Calu3 (cell line): ENCODE measurements around the gene ZNF467. TPM values are rescaled to one million over a fixed set of nuclear protein-coding genes. Genes with fewer than 3 reads are reported as not detected.

Experiments
- BruUV-seq: library from RNA; stranded (reverse); fragments of 400-500 nt; replicated peaks from 2 replicates; lab custom pipeline; 2021; lab: Mats Ljungman, UMichigan
- CTCF ChIA-PET: fragments of 300-600 bp; sonication (Branson Sonifier 250); formaldehyde crosslinking; loops from one replicate; lab custom pipeline; 2022; ENCODE audit warnings: antibody characterized with exemption; lab: Charles Lee
- DNase-seq: peaks from one replicate; pipeline ENCODE4 v3.0.0; 2022
- H3K27ac Mint-ChIP-seq: one replicate; pipeline ENCODE4 v1.8.0; 2022; ENCODE audit warnings: mixed read lengths; ENCODE audit not compliant: unreplicated experiment
- H3K27me3 Mint-ChIP-seq: one replicate; pipeline ENCODE4 v1.8.0; 2022; ENCODE audit warnings: mixed read lengths; ENCODE audit not compliant: unreplicated experiment
- H3K36me3 Mint-ChIP-seq: one replicate; pipeline ENCODE4 v1.8.0; 2022; ENCODE audit warnings: mild to moderate bottlenecking, moderate library complexity, mixed read lengths; ENCODE audit not compliant: insufficient read depth, unreplicated experiment
- H3K4me1 Mint-ChIP-seq: one replicate; pipeline ENCODE4 v1.8.0; 2022; ENCODE audit warnings: mild to moderate bottlenecking, low read depth, mixed read lengths; ENCODE audit not compliant: unreplicated experiment
- H3K4me3 Mint-ChIP-seq: one replicate; pipeline ENCODE4 v1.8.0; 2022; ENCODE audit warnings: mild to moderate bottlenecking, low read depth, moderate library complexity, mixed read lengths; ENCODE audit not compliant: unreplicated experiment
- H3K9me3 Mint-ChIP-seq: one replicate; pipeline ENCODE4 v1.8.0; 2022; ENCODE audit warnings: low read depth, mixed read lengths; ENCODE audit not compliant: unreplicated experiment
- intact Hi-C: fragments of 100-400 bp; cut with micrococcal nuclease; formaldehyde crosslinking; loops from one replicate; pipeline ENCODE4 v1.10.0; 2022; ENCODE audit not compliant: unreplicated experiment
- total RNA-seq: library from RNA; stranded (reverse); gene quantifications from 2 replicates; pipeline ENCODE4 v1.2.3, GENCODE V29; 2022
- TF ChIP-seq, protein P1 (sequence below): fragments of 200-600 bp; IDR thresholded peaks from one replicate; pipeline ENCODE4 v1.8.0; 2022; ENCODE audit warnings: antibody characterized with exemption; ENCODE audit not compliant: unreplicated experiment

Gene ZNF467
- total RNA-seq, 1 experiment from 2014 or later = 0.54 TPM

DNA sequence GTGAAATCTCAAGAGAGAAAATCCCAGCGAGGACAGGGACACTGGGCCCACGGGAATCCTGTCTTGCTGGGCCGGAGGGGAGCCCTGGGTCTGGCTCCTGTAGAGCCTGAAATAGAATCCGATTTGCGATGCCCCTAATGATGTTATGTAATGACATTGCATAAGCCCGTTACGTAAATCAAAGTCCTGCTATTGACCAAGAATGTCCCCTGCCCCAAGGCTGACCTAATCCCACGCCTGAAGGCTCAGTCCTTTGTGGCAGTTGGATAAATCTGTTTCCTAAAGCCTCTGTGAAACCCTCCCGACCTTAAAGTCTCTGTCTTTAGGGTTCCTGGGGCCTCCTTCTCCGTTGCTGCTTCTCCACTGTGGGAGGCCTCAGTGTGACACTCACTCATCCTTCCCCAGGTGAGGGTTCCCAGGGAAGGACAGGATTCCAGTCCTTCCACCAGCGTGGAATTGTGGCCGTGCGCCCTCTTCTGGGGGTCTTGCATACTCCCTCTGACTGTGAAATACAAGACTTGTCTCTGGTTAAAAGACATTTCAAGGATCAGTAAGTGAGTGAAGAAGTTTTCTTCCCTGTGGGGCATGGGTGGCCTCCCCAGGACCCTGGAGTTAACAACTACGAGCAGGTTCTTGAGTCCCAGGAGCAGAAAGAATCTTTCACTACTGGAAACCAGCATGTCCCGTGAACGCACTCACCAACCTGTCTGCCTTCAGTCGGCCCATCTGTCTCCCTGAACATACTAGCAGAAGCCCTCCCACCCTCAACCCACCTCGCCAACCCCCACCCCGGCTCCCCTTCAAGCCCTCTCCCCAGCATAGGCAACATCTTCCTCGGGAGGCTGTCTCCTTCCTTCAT is 19.8 kb downstream of the ZNF467 start:
- intact Hi-C loops = no loop called here
- CTCF ChIA-PET = interaction anchor here (0.7 to 1.7 kb wide), 2 partner anchors 91 to 443 kb away, joined by 4 read pairs; no protein-coding TSS in a partner anchor
- TF ChIP-seq, protein P1, sequence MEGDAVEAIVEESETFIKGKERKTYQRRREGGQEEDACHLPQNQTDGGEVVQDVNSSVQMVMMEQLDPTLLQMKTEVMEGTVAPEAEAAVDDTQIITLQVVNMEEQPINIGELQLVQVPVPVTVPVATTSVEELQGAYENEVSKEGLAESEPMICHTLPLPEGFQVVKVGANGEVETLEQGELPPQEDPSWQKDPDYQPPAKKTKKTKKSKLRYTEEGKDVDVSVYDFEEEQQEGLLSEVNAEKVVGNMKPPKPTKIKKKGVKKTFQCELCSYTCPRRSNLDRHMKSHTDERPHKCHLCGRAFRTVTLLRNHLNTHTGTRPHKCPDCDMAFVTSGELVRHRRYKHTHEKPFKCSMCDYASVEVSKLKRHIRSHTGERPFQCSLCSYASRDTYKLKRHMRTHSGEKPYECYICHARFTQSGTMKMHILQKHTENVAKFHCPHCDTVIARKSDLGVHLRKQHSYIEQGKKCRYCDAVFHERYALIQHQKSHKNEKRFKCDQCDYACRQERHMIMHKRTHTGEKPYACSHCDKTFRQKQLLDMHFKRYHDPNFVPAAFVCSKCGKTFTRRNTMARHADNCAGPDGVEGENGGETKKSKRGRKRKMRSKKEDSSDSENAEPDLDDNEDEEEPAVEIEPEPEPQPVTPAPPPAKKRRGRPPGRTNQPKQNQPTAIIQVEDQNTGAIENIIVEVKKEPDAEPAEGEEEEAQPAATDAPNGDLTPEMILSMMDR = peak; percentile 58
- H3K9me3 Mint-ChIP-seq = no peaks in the 10 kb centered on the region
- no peaks in the 10 kb centered on the region for H3K36me3 Mint-ChIP-seq
- H3K27ac Mint-ChIP-seq = no peak overlapping the region
- BruUV-seq = no TSS peak
- H3K4me1 Mint-ChIP-seq = no peaks in the 10 kb centered on the region
- peak; percentile 67 for DNase-seq
- peaks cover 71% of the 10 kb centered on the region for H3K27me3 Mint-ChIP-seq
- H3K4me3 Mint-ChIP-seq = no peak overlapping the region

DNA sequence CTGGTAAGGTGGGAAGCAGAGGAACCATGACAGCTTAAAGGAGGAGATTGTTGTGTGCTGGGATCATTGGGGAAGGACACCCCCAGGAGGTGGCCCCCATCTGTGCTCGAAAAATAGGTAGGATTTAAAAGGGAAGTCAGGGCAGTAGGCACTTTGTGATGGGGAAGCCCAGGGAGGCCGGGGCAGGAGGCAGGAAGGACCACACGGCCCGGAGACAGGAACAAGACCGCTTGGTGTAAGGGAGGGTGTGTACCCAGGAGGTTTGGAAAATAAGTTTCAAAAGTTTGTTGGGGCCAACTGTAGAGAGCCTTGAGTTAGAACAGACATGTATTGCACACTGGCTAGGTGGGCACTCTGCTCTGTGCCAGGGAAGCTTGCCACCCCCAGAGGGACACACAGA is 20.7 kb downstream of the ZNF467 start:
- H3K4me1 Mint-ChIP-seq = no peaks in the 10 kb centered on the region
- BruUV-seq = no TSS peak
- intact Hi-C loops = no loop called here
- TF ChIP-seq, protein P1 = no peak
- H3K36me3 Mint-ChIP-seq = no peaks in the 10 kb centered on the region
- H3K27ac Mint-ChIP-seq = no peak overlapping the region
- no peak overlapping the region for H3K4me3 Mint-ChIP-seq
- no peak for DNase-seq
- H3K9me3 Mint-ChIP-seq = no peaks in the 10 kb centered on the region
- CTCF ChIA-PET = interaction anchor here (1.7 kb wide), 1 partner anchor 90 kb away, joined by 4 read pairs; no protein-coding TSS in a partner anchor
- peaks cover 75% of the 10 kb centered on the region for H3K27me3 Mint-ChIP-seq

DNA sequence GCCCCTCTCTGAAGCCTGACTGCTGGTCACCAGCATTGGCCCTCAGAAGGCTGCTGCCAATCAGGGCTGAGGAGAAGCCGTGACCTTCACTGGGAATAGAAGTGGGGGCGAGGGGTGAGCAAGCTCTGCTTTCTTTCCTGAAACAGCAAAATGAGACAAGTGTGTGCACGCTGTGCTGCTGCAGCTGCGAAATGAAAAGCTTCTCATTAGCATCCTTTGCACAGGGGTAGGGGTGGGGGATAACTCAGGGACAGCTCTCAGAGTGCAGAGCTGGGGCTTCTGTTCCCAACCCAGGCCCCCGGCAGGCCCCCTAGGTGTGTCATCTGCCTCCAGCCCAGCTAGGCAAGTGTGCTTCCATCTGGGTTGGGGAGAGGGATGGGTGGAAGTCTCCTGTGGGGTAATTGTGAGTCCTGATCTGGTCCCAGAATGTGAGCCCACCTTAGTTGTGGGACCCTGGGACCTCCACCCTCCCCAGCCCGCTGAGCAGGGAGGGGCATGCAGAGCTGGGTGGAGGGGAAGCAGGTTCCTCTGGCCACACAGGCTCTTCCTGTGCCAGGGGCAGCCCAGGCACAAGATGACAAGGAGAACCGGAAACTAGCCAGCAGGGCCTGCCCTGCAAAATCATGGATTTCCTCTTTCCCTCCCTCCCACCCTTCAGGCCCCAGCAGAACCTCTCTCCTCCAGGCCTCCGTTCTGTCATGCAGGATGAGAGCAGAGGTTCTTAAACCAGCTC is 22.2 kb downstream of the ZNF467 start:
- BruUV-seq = no TSS peak
- H3K9me3 Mint-ChIP-seq = no peaks in the 10 kb centered on the region
- CTCF ChIA-PET = interaction anchor here (0.5 to 1.7 kb wide), 3 partner anchors 9 to 1524 kb away, joined by 3 to 9 read pairs (median 3); no protein-coding TSS in a partner anchor
- no peak for DNase-seq
- peaks cover 69% of the 10 kb centered on the region for H3K27me3 Mint-ChIP-seq
- H3K36me3 Mint-ChIP-seq = no peaks in the 10 kb centered on the region
- TF ChIP-seq, protein P1 = no peak
- no peak overlapping the region for H3K27ac Mint-ChIP-seq
- intact Hi-C loops = no loop called here
- H3K4me1 Mint-ChIP-seq = no peaks in the 10 kb centered on the region
- no peak overlapping the region for H3K4me3 Mint-ChIP-seq

DNA sequence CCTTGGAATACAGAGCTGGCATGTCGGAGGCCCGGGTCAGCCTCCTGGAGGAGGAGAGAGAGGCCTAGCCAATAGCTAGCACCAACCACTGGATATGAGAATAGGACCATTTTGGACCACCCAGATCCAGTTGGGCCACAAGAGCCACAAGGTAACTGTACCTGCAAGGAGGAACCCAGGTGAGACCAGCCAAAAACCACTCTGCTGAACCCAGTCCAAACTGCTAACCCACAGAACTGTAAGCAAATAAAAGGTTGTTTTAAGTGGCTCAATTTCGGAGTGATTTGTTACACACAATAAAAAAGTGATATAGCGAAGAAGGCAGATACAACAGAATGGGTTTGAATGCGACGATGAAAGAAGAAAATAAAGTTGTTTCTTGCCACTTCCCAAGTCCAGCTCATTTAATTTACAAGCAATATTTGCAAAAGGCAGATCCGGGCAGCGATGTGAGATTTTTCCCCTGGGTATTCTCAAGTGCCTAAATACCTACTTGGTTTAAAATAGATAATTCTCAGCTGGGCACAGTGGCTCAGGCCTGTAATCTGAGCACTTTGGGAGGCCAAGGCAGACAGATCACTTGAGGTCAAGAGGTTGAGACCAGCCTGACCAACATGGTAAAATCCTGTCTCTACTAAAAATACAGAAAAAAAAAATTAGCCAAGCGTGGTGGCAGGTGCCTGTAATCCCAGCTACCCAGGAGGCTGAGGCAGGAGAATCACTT is 23.1 kb downstream of the ZNF467 start:
- CTCF ChIA-PET = interaction anchor here (1.7 kb wide), 1 partner anchor 8 kb away, joined by 9 read pairs; no protein-coding TSS in a partner anchor
- TF ChIP-seq, protein P1 = no peak
- no peak overlapping the region for H3K27ac Mint-ChIP-seq
- intact Hi-C loops = no loop called here
- H3K27me3 Mint-ChIP-seq = peaks cover 60% of the 10 kb centered on the region
- no peaks in the 10 kb centered on the region for H3K4me1 Mint-ChIP-seq
- no peak overlapping the region for H3K4me3 Mint-ChIP-seq
- no peak for DNase-seq
- H3K9me3 Mint-ChIP-seq = no peaks in the 10 kb centered on the region
- no peaks in the 10 kb centered on the region for H3K36me3 Mint-ChIP-seq
- no TSS peak for BruUV-seq
